GM19463 (cell line): ENCODE results near the gene PIGB.
A peak's percentile ranks its signal among the peaks of the same experiment; 100 is the strongest.
"Not testable (repeated sequence)": the region's sequence is repeated elsewhere in the genome, so short reads cannot be mapped to it uniquely, and the experiment has no call there.

Experiments used
- ATAC-seq: cut with Tn5 transposase; IDR thresholded peaks from one replicate; pipeline ENCODE4 v1.9.1; 2021; ENCODE audit warnings: mild to moderate bottlenecking, moderate library complexity; ENCODE audit not compliant: unreplicated experiment

The PIGB gene

DNA sequence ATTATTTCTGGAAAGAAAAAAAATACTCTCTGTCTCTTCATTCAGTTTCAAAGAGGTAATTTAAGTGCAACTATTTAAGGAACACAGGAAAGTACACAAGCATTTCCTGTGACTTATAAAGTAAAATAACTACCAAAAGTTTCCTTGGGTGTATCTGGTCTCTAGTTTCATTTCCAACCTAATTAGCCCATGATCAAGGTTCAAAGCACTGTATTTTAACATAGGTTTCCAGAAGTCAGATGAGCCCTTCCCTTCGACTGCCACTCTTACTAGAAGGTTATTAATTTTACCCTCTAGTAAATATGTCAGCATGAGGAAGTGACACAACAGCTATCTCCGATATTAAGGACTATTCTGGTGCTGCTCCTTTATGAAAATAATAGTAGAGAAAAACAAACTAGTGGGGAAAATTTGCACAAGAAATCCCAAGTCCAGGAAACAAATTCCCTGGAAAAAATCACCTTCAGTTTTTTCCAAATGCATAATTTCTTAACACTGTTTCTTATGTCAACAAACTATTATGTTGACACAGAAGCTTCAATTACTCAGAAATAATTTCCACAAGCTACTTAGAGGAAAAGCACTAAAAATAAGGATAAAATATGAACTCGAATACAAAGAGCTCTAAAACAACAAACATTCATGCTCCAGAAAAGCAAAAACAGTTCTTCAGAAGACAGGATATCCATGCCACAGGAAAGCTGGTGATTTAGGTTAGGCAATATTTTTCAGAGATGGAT lies 53.8 kb downstream of the PIGB start:
- no peak for ATAC-seq

DNA sequence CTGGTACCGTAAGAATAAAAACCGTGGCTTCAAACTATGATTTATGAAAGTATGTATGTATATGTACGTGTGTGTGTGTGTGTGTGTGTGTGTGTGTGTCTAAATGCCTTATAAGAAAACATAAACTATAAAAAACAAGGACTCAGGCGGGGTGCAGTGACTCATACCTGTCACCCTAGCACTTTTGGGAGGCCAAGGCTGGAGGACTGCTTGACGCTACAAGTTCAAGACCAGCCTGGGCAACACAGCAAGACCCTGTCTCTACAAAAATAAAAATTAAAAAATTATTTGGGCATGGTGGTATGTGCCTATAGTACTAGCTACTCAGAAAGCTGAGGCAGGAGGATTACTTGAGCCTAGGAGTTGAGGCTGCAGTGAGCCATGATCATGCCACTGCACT lies 60.1 kb downstream of the PIGB start:
- no peak for ATAC-seq

DNA sequence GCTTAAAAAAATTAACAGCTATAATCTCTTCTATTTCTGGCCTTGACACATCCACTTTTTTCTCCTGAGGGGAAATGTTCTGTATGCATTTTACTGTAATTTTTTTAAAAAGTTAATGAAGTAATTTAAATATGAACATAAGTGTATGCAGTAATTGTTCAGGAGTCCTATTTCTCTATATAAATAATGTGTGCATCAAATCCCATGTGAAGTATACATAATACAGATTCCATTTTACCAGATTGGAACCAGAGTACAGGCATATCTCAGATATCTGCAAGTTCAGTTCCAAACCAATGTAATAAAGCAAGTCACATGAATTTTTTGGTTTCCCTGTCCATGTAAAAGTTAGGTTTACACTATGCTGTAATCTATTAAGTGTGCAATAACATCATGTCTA lies 62.6 kb downstream of the PIGB start:
- ATAC-seq: no peak

DNA sequence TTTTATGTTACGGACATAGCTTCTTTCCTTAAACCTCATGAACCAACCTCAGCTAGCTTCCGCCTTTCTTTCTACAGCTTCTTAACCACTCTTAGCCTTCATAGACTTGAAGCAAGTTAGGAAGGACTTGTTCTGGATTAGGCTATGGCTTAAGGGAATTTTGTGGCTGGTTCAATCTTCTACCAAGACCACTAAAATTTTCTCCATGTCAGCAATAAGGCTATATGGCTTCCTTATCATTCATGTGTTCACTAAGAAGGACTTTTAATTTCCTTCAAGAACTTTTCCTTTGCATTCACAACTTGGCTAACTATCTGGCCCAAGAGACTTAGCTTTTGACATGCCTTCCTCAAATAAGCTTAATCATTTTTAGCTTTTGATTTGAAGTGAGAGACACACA lies 64.7 kb downstream of the PIGB start:
- no peak for ATAC-seq

DNA sequence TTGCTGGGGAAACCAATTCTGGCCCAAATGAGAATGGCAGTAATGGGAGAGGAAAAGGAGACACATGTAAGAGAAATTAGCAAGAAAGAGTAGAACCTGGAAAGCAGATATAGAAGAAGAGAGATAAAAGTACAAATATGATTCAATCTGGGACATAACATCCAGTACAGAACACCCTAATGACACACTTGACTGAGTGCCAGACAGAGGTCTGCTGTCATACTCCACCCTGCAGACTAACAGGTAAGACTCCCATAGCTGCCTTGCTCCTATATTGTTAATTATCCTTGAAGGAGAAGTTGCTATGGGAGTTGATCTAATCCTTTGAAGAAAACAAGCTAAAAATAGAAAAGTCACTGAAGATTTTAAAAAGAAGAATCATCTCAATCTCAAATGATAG lies 68.0 kb downstream of the PIGB start:
- no peak for ATAC-seq

DNA sequence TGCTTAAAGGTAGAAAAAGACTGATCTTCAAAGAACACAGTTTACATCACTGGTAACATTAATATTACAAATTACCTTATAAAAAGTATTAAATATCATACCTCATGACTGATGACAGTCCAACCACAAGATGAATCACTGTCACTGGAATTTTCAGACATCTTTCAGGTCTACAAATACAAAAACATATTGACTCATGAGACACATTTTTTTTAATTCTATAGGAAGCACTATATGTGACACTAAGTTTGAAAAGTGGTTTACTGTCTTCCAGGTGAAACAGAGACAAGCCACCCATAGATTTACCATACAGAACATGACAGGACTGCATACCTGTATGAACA lies 70.2 kb downstream of the PIGB start:
- ATAC-seq: no peak

DNA sequence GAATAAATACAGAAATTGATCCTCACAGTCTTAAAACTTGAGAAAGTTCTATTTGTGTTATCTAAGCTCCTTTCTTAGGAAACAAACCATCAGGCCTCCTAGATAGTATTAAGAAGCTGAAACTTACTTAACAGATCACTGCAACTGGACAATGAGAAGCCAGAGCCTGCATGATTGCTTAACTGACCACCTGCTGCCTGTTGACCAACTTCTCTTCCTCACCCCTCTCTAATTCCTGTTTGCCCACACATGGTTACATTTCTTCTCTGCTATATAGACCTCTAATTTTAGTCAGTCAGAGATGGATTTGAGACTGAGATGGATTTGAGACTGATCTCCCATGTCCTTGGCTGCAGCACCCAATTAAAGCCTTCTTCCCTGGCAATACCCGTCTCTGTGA lies 75.7 kb downstream of the PIGB start:
- ATAC-seq: no peak

DNA sequence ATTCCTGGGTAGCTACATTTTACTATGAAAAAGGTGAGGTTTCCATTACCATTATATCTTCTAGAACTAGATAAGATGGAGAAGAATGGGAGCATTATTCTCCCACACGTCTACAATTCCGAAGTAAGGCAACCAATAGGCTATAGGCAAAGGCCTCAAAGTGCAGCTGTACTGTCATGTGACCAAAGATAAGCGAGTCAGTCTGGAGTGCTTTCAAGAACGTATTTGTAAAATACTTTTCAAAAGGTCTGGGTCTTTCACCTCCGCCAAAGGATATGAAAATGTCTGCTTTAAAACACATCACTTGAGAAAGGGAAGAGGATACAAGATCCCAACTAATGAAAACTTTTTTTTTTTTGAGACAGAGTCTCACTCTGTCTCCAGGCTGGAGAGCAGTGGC lies 79.2 kb downstream of the PIGB start:
- no peak for ATAC-seq

DNA sequence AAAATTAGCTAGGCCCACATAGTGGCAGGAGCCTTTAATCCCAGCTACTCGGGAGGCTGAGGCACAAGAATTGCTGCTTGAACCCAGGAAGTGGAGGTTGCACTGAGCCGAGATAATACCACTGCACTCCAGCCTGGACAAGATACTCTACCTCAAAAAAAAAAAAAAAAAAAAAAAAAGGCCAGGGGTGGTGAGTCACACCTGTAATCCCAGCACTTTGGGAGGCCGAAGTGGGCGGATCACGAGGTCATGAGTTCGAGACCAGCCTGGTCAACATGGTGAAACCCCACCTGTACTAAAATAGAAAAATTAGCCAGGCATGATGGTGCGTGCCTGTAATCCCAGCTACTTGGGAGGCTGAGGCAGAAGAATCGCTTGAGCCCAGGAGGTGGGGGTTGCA lies 81.0 kb downstream of the PIGB start:
- ATAC-seq: not testable (repeated sequence)

DNA sequence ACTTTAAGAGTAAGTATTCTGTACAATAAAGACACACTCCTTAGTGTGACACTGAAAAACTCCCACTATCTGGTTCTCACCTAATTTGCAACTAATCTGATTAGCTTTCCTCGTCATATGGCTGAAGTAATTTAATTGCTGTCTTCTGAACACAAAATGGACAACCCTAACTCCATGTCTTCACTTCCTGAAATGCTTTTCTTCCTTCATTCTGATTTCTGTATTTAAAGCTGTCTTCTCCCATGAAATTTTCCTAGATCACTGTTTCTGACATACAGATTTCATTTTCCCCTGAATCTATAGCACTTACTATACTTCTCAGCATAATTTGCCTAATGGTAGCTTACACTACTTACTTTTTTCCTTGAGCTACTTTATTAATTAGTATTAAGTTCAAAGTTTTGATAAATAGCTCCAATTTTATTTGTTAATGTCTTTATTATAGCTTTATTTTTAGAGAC lies 82.8 kb downstream of the PIGB start:
- ATAC-seq: no peak

DNA sequence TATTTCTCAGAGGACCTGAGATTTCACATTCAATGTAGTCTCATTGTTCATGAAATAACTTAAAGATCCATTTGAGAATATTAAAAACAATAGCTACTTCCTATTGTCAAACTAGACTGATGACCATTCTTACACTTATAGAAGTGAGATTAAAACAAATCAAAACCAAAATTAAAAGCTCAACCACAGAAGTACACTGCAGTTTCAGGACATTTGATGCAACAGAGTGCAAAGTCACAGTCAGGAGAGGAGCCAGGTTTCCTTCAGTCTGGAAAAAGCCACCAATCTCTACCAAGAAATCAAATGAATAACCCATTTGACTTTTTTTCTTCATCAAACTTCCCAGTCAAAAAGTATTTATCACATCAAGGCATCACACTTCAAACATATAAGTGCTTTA lies 83.7 kb downstream of the PIGB start:
- ATAC-seq: peak; percentile 27

DNA sequence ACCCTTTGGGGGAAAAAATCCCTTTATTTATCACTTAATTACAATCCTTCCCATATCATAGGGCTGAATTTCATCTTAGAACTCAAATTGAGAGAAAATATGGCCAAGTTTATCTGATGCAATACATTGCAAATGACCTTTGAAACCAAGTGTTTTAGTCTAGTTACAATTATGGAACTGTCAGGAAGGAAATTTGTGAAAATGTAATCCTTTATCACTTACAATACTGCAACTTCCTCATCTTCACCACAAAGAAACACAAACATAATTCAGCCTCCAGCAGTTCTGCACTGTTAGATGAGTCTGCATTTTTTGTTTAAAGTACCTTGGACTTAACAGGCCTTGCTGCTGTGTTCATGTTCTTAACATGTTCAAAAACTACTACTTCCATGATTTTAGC lies 84.5 kb downstream of the PIGB start:
- no peak for ATAC-seq
